GM12878 (cell line): ENCODE results near the gene FBXO38. TPM values are rescaled to one million over a fixed set of nuclear protein-coding genes. Genes with fewer than 3 reads are reported as not detected.

Experiments used
- ATAC-seq: fragments of 200-7000 bp; cut with Tn5 transposase; 3 replicates; pipeline ENCODE4 v1.9.1; 2020; ENCODE audit warnings: mild to moderate bottlenecking, moderate library complexity
- BruUV-seq: library from RNA; stranded (reverse); fragments of 400-500 nt; replicated peaks from 2 replicates; lab custom pipeline; 2021; lab: Mats Ljungman, UMichigan
- CTCF ChIA-PET: fragments of 300-600 bp; sonication (Branson Sonifier 250); formaldehyde crosslinking; extraction: SDS; loops from one replicate; lab custom pipeline; 2021; ENCODE audit warnings: inconsistent platforms; lab: Yijun Ruan, JAX
- POLR2A ChIA-PET: fragments of 350-600 bp; formaldehyde crosslinking; extraction: SDS; loops from one replicate; lab custom pipeline; 2021; ENCODE audit warnings: inconsistent platforms; lab: Charles Lee
- RAD21 ChIA-PET: fragments of 300-600 bp; sonication (Branson Sonifier 250); formaldehyde crosslinking; loops from one replicate; lab custom pipeline; 2023; ENCODE audit warnings: antibody characterized with exemption; ENCODE audit not compliant: unreplicated experiment; lab: Charles Lee
- SMC1A ChIA-PET: fragments of 300-600 bp; sonication (Branson Sonifier 250); formaldehyde crosslinking; loops from one replicate; lab custom pipeline; 2023; ENCODE audit not compliant: unreplicated experiment, uncharacterized antibody; lab: Charles Lee
- DNase-seq: peaks from one replicate; pipeline ENCODE4 v3.0.0-alpha.2; 2011; ENCODE audit warnings: low read depth, low spot score
- FAIRE-seq: peaks from 3 replicates; lab custom pipeline; 2011; peaks lifted over from hg19 to GRCh38; lab: Jason Lieb, UNC
- H2AFZ ChIP-seq: 2 replicates; pipeline ENCODE4 v1.6.0; 2011; ENCODE audit warnings: low read depth, low read length, control low read depth; ENCODE audit not compliant: control insufficient read depth
- H3K27ac ChIP-seq: 2 replicates; pipeline ENCODE4 v1.5.1; 2011; ENCODE audit warnings: control low read depth; ENCODE audit not compliant: control insufficient read depth, insufficient read depth
- H3K27me3 ChIP-seq, 2 experiments: replicated peaks in 1 of 2; 2 replicates each; pipeline versions ENCODE4 v1.6.0 to v1.6.1; 2011; ENCODE audit warnings: low read length in 1 of 2; ENCODE audit not compliant: control insufficient read depth in 2 of 2, insufficient read depth in 2 of 2
- H3K36me3 ChIP-seq, 2 experiments: 2 replicates each; pipeline ENCODE4 v1.5.1; 2011; ENCODE audit warnings: low read length in 1 of 2; ENCODE audit not compliant: control insufficient read depth in 2 of 2, insufficient read depth in 2 of 2
- H3K4me1 ChIP-seq: 2 replicates; pipeline ENCODE4 v1.6.1; 2011; ENCODE audit warnings: mild to moderate bottlenecking, low read length, moderate library complexity, mixed read lengths; ENCODE audit not compliant: control insufficient read depth, insufficient read depth
- H3K4me2 ChIP-seq: 2 replicates; pipeline ENCODE4 v1.6.0; 2011; ENCODE audit warnings: control low read depth; ENCODE audit not compliant: control insufficient read depth, insufficient read depth
- H3K4me3 ChIP-seq: fragments of 200-600 bp; sonication (generic); 2 replicates; pipeline ENCODE4 v1.5.1; 2016
- H3K79me2 ChIP-seq: 2 replicates; pipeline ENCODE4 v1.6.0; 2011; ENCODE audit warnings: low read length; ENCODE audit not compliant: control insufficient read depth, insufficient read depth
- H3K9ac ChIP-seq: 2 replicates; pipeline ENCODE4 v1.8.0; 2011; ENCODE audit warnings: low read length, control low read depth, mixed read lengths; ENCODE audit not compliant: control insufficient read depth, insufficient read depth
- H3K9me3 ChIP-seq: replicated peaks from 3 replicates; pipeline ENCODE4 v1.5.1; 2011; ENCODE audit warnings: mild to moderate bottlenecking, low read length; ENCODE audit not compliant: control insufficient read depth, insufficient read depth
- H4K20me1 ChIP-seq: 2 replicates; pipeline ENCODE4 v1.6.0; 2011; ENCODE audit not compliant: control insufficient read depth, insufficient read depth
- ATF7 ChIP-seq: fragments of 450-650 bp; IDR thresholded peaks from 2 replicates; pipeline ENCODE4 v1.6.1; 2016; ENCODE audit warnings: low read depth, mild to moderate bottlenecking
- CREB1 ChIP-seq: IDR thresholded peaks from 2 replicates; pipeline ENCODE4 v1.6.1; 2012; ENCODE audit warnings: low read depth, mild to moderate bottlenecking, inconsistent platforms
- E2F8 ChIP-seq: fragments of 450-650 bp; IDR thresholded peaks from 2 replicates; pipeline ENCODE4 v1.6.1; 2018; ENCODE audit warnings: mild to moderate bottlenecking, low read depth, moderate library complexity; ENCODE audit not compliant: partially characterized antibody
- EGR1 ChIP-seq, 2 experiments: IDR thresholded peaks; 1 replicate in 1 of 2; 2 replicates in 1 of 2; pipeline ENCODE4 v1.6.1; 2011 to 2012; ENCODE audit warnings: low read depth in 2 of 2, low read length in 2 of 2, borderline replicate concordance in 1 of 2, mild to moderate bottlenecking in 1 of 2, moderate library complexity in 1 of 2
- GABPA ChIP-seq: IDR thresholded peaks from 2 replicates; pipeline ENCODE4 v1.6.1; 2014; ENCODE audit warnings: antibody characterized with exemption, low read depth, mild to moderate bottlenecking, inconsistent platforms
- MYB ChIP-seq: fragments of 150-350 bp; IDR thresholded peaks from 2 replicates; pipeline ENCODE4 v1.6.1; 2014; ENCODE audit warnings: mild to moderate bottlenecking, low read depth, low read length, borderline replicate concordance
- SUZ12 ChIP-seq: fragments of 200-600 bp; sonication (generic); IDR thresholded peaks from one replicate; pipeline ENCODE4 v1.6.1; 2018; ENCODE audit warnings: antibody characterized with exemption, mild to moderate bottlenecking; ENCODE audit not compliant: unreplicated experiment
- WRNIP1 ChIP-seq: IDR thresholded peaks from 2 replicates; pipeline ENCODE4 v1.6.1; 2011; ENCODE audit warnings: low read depth, low read length, improper control_type of control experiment, borderline replicate concordance
- ZBTB11 ChIP-seq: fragments of 450-650 bp; formaldehyde crosslinking; IDR thresholded peaks from 2 replicates; pipeline ENCODE4 v1.5.0; 2022; ENCODE audit warnings: mild to moderate bottlenecking, missing genetic modification characterization
- WGBS: methylation state at CpG from one replicate; pipeline ENCODE4 v1.1.6; 2016; ENCODE audit warnings: low lambda C conversion rate; ENCODE audit not compliant: insufficient replicate concordance, insufficient coverage; ENCODE audit errors: missing lambda C conversion rate; 5-methylcytosine and 5-hydroxymethylcytosine counted together
- in situ Hi-C: fragments of 300-500 bp; cut with MboI; formaldehyde crosslinking; loops from 9 replicates; pipeline ENCODE4 v1.14.3; 2018; ENCODE audit warnings: mixed read lengths
- intact Hi-C: fragments of 100-400 bp; cut with micrococcal nuclease; formaldehyde crosslinking; loops from one replicate; pipeline ENCODE4 v1.14.2; 2022; ENCODE audit not compliant: unreplicated experiment
- polyA plus RNA-seq, 11 experiments: library from polyadenylated mRNA; depleted of rRNA in 4 of 11; unstranded in 6 of 11; stranded (reverse) in 5 of 11; fragments of >200 nt; fragmentation: Nextera tagmentation in 4 of 11; fragmentation: Illumina TruSeq in 1 of 11; extraction: Ambion mirVana in 4 of 11; extraction: Trizol in 1 of 11; gene quantifications; 1 replicate in 1 of 11; 2 replicates in 10 of 11; pipeline versions ENCODE4 v1.2.1 to v1.2.3, GENCODE V29; 2011 to 2016; ENCODE audit warnings: inconsistent platforms in 2 of 11, missing spikeins in 2 of 11, low read depth in 1 of 11
- total RNA-seq, 4 experiments: library from RNA; depleted of rRNA in 3 of 4; stranded (reverse); fragments of >200 nt in 3 of 4; fragmentation: Illumina TruSeq in 1 of 4; extraction: Trizol in 1 of 4; gene quantifications; 2 replicates each; pipeline versions ENCODE4 v1.2.1 to v1.2.3, GENCODE V29; 2013 to 2021
- TF ChIP-seq, protein P1 (sequence below): IDR thresholded peaks from 2 replicates; pipeline ENCODE4 v1.6.1; 2012; ENCODE audit warnings: low read depth, low read length, improper control_type of control experiment
- TF ChIP-seq, protein P2 (sequence below): IDR thresholded peaks from 2 replicates; pipeline ENCODE4 v1.6.1; 2012; ENCODE audit warnings: low read length, inconsistent platforms
- TF ChIP-seq, protein P3 (sequence below): IDR thresholded peaks from 2 replicates; pipeline ENCODE4 v1.6.1; 2012; ENCODE audit warnings: low read depth, low read length, improper control_type of control experiment

Gene FBXO38
- total and polyA plus RNA-seq, 10 of the 15 experiments (the other 5 are each of a cell fraction or from before 2014, with no cell fraction given) = 9.1 to 44.6 (median 28.3) TPM

- no peak for TF ChIP-seq ATF7
- no peak for TF ChIP-seq WRNIP1
- TF ChIP-seq ZBTB11 (CRISPR knock-in tag) = no peak
- TF ChIP-seq, protein P1, sequence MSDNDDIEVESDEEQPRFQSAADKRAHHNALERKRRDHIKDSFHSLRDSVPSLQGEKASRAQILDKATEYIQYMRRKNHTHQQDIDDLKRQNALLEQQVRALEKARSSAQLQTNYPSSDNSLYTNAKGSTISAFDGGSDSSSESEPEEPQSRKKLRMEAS = no peak
- TF ChIP-seq, protein P2, sequence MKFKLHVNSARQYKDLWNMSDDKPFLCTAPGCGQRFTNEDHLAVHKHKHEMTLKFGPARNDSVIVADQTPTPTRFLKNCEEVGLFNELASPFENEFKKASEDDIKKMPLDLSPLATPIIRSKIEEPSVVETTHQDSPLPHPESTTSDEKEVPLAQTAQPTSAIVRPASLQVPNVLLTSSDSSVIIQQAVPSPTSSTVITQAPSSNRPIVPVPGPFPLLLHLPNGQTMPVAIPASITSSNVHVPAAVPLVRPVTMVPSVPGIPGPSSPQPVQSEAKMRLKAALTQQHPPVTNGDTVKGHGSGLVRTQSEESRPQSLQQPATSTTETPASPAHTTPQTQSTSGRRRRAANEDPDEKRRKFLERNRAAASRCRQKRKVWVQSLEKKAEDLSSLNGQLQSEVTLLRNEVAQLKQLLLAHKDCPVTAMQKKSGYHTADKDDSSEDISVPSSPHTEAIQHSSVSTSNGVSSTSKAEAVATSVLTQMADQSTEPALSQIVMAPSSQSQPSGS = no peak
- no peak for TF ChIP-seq SUZ12
Measured at GRCh38 chr5:148416416-148416815, 32.7 kb downstream of the FBXO38 start (continued).

- Histone ChIP-seq H3K4me2 (no peak overlapping the region), H3K27me3 (no peaks in the 10 kb centered on the region), H3K9ac (no peak overlapping the region), H3K27ac (no peak overlapping the region), H3K79me2 (no peaks in the 10 kb centered on the region), H2AFZ (no peak overlapping the region), H3K4me1 (no peaks in the 10 kb centered on the region), H4K20me1 (no peaks in the 10 kb centered on the region), H3K36me3 (peaks cover 3 to 8% of the 10 kb centered on the region in 2 experiments), H3K9me3 (no peaks in the 10 kb centered on the region), H3K4me3 (no peak overlapping the region)
- 89% methylated on average over 7 of the region's 7 CpGs for WGBS
- no TSS peak for BruUV-seq
- CTCF ChIA-PET = no interaction called here
- ATAC-seq (no peak), DNase-seq (no peak), FAIRE-seq (no peak)
- POLR2A ChIA-PET = no interaction called here
- intact Hi-C loops (no loop called here), in situ Hi-C loops (loop anchor here (25.0 kb wide), 1 partner anchor 1955 kb away; no protein-coding TSS in a partner anchor)
- SMC1A ChIA-PET = no interaction called here
- RAD21 ChIA-PET = no interaction called here
- TF ChIP-seq CREB1 (no peak), GABPA (no peak), EGR1 (IDR thresholded peaks at IDR 0.05; ENCODE audit: borderline replicate concordance in 1 of 2, low read depth in 2 of 2, low read length in 2 of 2) (no peak), MYB (no peak), E2F8 (no peak)
- TF ChIP-seq, protein P3, sequence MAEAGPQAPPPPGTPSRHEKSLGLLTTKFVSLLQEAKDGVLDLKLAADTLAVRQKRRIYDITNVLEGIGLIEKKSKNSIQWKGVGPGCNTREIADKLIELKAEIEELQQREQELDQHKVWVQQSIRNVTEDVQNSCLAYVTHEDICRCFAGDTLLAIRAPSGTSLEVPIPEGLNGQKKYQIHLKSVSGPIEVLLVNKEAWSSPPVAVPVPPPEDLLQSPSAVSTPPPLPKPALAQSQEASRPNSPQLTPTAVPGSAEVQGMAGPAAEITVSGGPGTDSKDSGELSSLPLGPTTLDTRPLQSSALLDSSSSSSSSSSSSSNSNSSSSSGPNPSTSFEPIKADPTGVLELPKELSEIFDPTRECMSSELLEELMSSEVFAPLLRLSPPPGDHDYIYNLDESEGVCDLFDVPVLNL = no peak
Measured at GRCh38 chr5:148416921-148417320, 33.2 kb downstream of the FBXO38 start.
